Measurements from ENCODE around the gene UXS1. TPM values are rescaled to one million over a fixed set of nuclear protein-coding genes. Genes with fewer than 3 reads are reported as not detected.

The UXS1 gene
- total RNA-seq, 1 experiment from 2014 or later: 46.3 TPM

GRCh38 chr2:106195981-106196380, 1.9 kb upstream of the UXS1 start:
- no peaks in the 10 kb centered on the region for H3K27me3 ChIP-seq (ENCODE audit: insufficient read depth, low read length)
- no peaks in the 10 kb centered on the region; a peak in 1 of 5 replicates for H3K9me3 Mint-ChIP-seq
- H3K27ac Mint-ChIP-seq: no peak overlapping the region
- H3K9ac ChIP-seq (ENCODE audit: extremely low read depth, insufficient read length, low read length): no peak overlapping the region
- H4K8ac ChIP-seq (replicated peaks; ENCODE audit: insufficient read length, low read depth, low read length): no peak overlapping the region
- no peak overlapping the region for H2BK20ac ChIP-seq (ENCODE audit: low read depth, low read length, poor library complexity, severe bottlenecking)
- H2BK5ac ChIP-seq (ENCODE audit: insufficient read length, low read length): no peak overlapping the region
- H2BK120ac ChIP-seq (ENCODE audit: low read depth, low read length, poor library complexity, severe bottlenecking): no peak overlapping the region
- H3K56ac ChIP-seq (ENCODE audit: insufficient read length, low read depth, low read length): no peak overlapping the region
- H3K27me3 Mint-ChIP-seq (ENCODE audit: low read depth): peaks cover 3% of the 10 kb centered on the region
- no peak overlapping the region for H4K5ac ChIP-seq (ENCODE audit: insufficient read length, low read depth, low read length)
- no peak overlapping the region for H3K4me2 ChIP-seq (ENCODE audit: insufficient read depth, insufficient read length, low read length)
- no peak overlapping the region for H3K4me3 Mint-ChIP-seq
- H2AFZ ChIP-seq (ENCODE audit: low read length): no peak overlapping the region
- no peak overlapping the region for H3K23ac ChIP-seq (ENCODE audit: insufficient read length, low read depth, low read length)
- H4K20me1 ChIP-seq (ENCODE audit: control insufficient read depth, insufficient read depth, insufficient read length): peaks cover 4% of the 10 kb centered on the region
- DNase-seq: no peak
- no CpG with 5 or more reads among the region's 6 CpGs for WGBS (ENCODE audit: extremely low coverage, insufficient read length, low lambda C conversion rate)
- peaks cover 9% of the 10 kb centered on the region for H3K23me2 ChIP-seq (ENCODE audit: insufficient read length, low read depth, low read length, poor library complexity, severe bottlenecking)
- peaks cover 23 to 26% of the 10 kb centered on the region in 2 experiments for H3K4me1 Mint-ChIP-seq
- no peaks in the 10 kb centered on the region for H3K9me3 ChIP-seq (ENCODE audit: control insufficient read depth, low read depth, low read length)
- peaks cover 3% of the 10 kb centered on the region for H3K79me1 ChIP-seq (ENCODE audit: insufficient read depth, low read depth, low read length, poor library complexity, severe bottlenecking)
- peaks cover 0 to 5% (median 0%) of the 10 kb centered on the region in 3 experiments; a peak in 4 of 7 replicates for H3K36me3 Mint-ChIP-seq (ENCODE audit: insufficient read depth in 1 of 3, low read depth in 3 of 3)
- no peak overlapping the region for H2AK5ac ChIP-seq (ENCODE audit: insufficient read length, low read length)
- peaks cover 7% of the 10 kb centered on the region; the same call in 1 of the 2 replicates for H3K4me1 ChIP-seq (ENCODE audit: insufficient read depth, low read length)
- TF ChIP-seq CTCF (conservative IDR thresholded peaks at IDR 0.05): no peak
- H3K4ac ChIP-seq (ENCODE audit: low read depth, low read length): no peak overlapping the region
- H3T11ph ChIP-seq (ENCODE audit: low read length): no peak overlapping the region
- H4K91ac ChIP-seq (ENCODE audit: insufficient read length, low read depth, low read length): no peak overlapping the region
- H3K27ac ChIP-seq (ENCODE audit: insufficient read length, low read depth, low read length): no peak overlapping the region
- no peak overlapping the region for H3K18ac ChIP-seq (ENCODE audit: insufficient read length, low read depth, low read length)
- H3K79me2 ChIP-seq (ENCODE audit: insufficient read depth, low read length): peaks cover 16% of the 10 kb centered on the region; the same call in 1 of the 2 replicates
- H2BK15ac ChIP-seq (ENCODE audit: low read depth, low read length): no peak overlapping the region
- no peak overlapping the region for H2BK12ac ChIP-seq (ENCODE audit: insufficient read length, low read depth, low read length)
- no peak overlapping the region for H3K14ac ChIP-seq (ENCODE audit: insufficient read depth, low read length)
